ENCODE results near the gene ATP9B.

DNA sequence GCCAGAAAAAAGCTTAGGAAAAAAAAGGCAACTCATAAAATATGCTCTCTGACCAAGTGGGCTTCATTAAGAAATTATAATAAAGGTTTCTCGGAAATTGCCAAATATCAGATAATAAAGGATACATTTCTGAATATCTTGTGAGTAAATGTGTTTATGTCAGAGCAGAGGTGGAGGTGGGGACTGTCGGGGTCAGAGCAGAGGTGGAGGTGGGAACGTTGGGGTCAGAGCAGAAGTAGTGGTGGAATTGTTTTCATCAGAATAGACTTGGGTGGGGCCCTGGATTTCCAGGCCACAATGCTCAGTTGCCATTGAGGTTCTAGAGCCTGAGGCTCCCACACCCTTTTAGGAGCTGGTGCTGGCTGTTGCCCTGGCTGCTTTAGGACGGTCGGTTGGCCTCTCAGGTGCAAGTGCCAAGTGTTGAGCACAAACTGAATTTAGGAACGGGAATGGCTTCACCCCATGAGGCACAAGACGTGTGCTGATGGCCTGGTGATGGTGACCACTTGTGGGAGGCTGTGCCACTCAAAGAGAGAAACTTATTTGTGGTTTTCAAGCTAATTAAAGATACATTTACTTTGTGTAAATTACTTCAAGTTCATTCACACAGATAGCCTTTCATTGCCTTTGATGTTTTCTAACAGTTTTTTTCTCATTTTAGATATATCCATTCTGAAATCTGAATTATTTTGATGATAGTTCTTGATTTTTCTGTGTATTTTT lies 131.5 kb downstream of the ATP9B start:
- no peak for TF ChIP-seq CTCF (conservative IDR thresholded peaks at IDR 0.05; ENCODE audit: low read depth, low read length)
- no peak for TF ChIP-seq EZH2 (IDR thresholded peaks at IDR 0.05; ENCODE audit: borderline replicate concordance, low read depth, low read length, poor library complexity, severe bottlenecking)

Data from A673 (cell line).